ENCODE results near the gene RNF167. TPM values are rescaled to one million over a fixed set of nuclear protein-coding genes. Genes with fewer than 3 reads are reported as not detected.

RNF167 gene
- total RNA-seq, 1 donor from 2014 or later: 106 TPM

DNA sequence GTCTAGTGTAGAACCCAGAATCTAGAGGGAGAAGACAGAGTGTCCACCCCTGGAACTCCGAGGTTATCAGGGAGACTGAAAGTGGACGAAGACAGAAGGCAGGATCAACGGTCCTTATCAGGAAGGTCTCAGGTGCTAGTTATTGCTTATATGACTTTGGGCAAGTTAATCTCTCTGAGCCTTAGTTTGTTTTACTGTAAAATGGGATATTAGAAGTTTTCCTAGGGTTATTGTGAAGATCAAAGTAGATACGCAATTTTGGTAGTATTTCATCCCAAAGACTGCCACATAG lies 1.2 kb downstream of the RNF167 start:
- Mint-ChIP-seq H3K4me3 (ENCODE audit: low read depth) (peak overlapping the region; percentile 85), H3K4me1 (ENCODE audit: low read depth) (peaks cover 28% of the 10 kb centered on the region), H3K36me3 (ENCODE audit: insufficient read depth) (peaks cover 11% of the 10 kb centered on the region), H3K27me3 (no peaks in the 10 kb centered on the region), H3K9me3 (ENCODE audit: low read depth) (no peaks in the 10 kb centered on the region), H3K27ac (peak overlapping the region; percentile 99)
- DNase-seq (ENCODE audit: low spot score, unreplicated experiment): no peak
- TF ChIP-seq, protein P1, sequence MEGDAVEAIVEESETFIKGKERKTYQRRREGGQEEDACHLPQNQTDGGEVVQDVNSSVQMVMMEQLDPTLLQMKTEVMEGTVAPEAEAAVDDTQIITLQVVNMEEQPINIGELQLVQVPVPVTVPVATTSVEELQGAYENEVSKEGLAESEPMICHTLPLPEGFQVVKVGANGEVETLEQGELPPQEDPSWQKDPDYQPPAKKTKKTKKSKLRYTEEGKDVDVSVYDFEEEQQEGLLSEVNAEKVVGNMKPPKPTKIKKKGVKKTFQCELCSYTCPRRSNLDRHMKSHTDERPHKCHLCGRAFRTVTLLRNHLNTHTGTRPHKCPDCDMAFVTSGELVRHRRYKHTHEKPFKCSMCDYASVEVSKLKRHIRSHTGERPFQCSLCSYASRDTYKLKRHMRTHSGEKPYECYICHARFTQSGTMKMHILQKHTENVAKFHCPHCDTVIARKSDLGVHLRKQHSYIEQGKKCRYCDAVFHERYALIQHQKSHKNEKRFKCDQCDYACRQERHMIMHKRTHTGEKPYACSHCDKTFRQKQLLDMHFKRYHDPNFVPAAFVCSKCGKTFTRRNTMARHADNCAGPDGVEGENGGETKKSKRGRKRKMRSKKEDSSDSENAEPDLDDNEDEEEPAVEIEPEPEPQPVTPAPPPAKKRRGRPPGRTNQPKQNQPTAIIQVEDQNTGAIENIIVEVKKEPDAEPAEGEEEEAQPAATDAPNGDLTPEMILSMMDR (IDR thresholded peaks at IDR 0.05; ENCODE audit: unreplicated experiment): no peak

GRCh38 chr17:4942760-4943508 lies 2.9 kb downstream of the RNF167 start:
- H3K27ac Mint-ChIP-seq: peak overlapping the region; percentile 79
- TF ChIP-seq, protein P1 (IDR thresholded peaks at IDR 0.05; ENCODE audit: unreplicated experiment): no peak
- peaks cover 37% of the 10 kb centered on the region for H3K4me1 Mint-ChIP-seq (ENCODE audit: low read depth)
- H3K27me3 Mint-ChIP-seq: no peaks in the 10 kb centered on the region
- H3K9me3 Mint-ChIP-seq (ENCODE audit: low read depth): no peaks in the 10 kb centered on the region
- H3K36me3 Mint-ChIP-seq (ENCODE audit: insufficient read depth): peaks cover 9% of the 10 kb centered on the region
- no peak for DNase-seq (ENCODE audit: low spot score, unreplicated experiment)
- peak overlapping the region; percentile 19 for H3K4me3 Mint-ChIP-seq (ENCODE audit: low read depth)

DNA sequence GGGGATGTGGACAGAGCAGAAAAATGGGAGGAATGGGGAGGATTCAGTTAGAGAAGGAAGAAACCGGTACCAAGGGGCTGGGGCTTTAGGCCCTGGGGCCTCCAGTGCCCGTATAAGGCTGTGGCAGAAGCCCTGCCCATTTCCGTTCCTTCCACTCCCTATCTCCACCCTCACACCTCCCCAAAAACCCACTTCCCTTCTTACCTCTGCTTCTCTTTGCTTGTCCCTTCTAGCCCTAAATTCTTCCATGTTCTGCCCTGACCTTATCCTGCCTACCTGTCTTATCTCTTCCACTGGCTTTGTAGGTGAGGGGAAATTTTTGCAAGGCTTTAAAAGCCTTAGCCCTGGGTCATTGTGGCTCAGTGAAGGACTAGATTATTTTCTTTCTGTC lies 4.1 kb downstream of the RNF167 start:
- no peaks in the 10 kb centered on the region for H3K9me3 Mint-ChIP-seq (ENCODE audit: low read depth)
- TF ChIP-seq, protein P1 (IDR thresholded peaks at IDR 0.05; ENCODE audit: unreplicated experiment): no peak
- DNase-seq (ENCODE audit: low spot score, unreplicated experiment): no peak
- H3K4me3 Mint-ChIP-seq (ENCODE audit: low read depth): no peak overlapping the region
- no peaks in the 10 kb centered on the region for H3K27me3 Mint-ChIP-seq
- peak overlapping the region; percentile 62 for H3K27ac Mint-ChIP-seq
- H3K36me3 Mint-ChIP-seq (ENCODE audit: insufficient read depth): peaks cover 8% of the 10 kb centered on the region
- peaks cover 30% of the 10 kb centered on the region for H3K4me1 Mint-ChIP-seq (ENCODE audit: low read depth)

GRCh38 chr17:4944554-4945175 lies 4.6 kb downstream of the RNF167 start:
- Mint-ChIP-seq H3K27ac (peak overlapping the region; percentile 26), H3K4me1 (ENCODE audit: low read depth) (peaks cover 28% of the 10 kb centered on the region), H3K36me3 (ENCODE audit: insufficient read depth) (peaks cover 8% of the 10 kb centered on the region), H3K4me3 (ENCODE audit: low read depth) (no peak overlapping the region), H3K9me3 (ENCODE audit: low read depth) (no peaks in the 10 kb centered on the region), H3K27me3 (no peaks in the 10 kb centered on the region)
- TF ChIP-seq, protein P1 (IDR thresholded peaks at IDR 0.05; ENCODE audit: unreplicated experiment): no peak
- no peak for DNase-seq (ENCODE audit: low spot score, unreplicated experiment)

DNA sequence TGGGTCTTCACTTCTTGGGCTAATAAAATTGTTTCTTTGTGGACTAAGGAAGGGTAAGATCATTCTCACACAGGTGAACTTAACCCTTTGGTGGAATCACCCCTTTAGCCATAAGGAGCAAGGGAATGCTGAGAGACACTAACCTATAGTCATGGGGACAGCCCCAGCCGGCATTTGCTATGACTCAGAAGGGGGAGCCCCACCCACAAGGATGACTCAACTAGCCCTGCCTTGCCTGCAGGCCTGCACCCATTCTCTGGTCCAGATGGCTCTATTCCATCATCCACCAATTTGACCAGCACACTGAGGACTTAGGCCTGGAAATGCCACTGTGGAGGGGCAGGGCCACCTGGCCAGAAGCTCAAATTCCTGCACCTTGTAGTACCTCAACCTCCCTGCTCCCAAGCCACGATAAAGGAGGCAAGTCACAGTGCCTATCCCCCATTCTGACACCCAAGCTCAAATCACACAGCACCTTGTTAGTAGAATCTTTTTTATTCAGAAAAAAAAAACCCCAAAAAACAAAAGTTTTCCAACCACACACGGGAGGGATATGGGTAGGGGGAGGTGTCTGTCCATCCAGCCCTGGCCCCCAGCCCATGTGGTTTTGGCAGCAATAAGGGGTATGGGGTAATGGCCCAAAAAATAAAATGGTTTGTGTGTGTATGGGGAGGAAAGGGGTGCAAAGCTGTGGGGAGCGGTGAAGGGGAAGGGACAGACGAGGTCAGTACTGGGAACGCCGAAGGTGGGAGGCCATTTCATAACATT lies 5.3 kb downstream of the RNF167 start:
- TF ChIP-seq, protein P1 (IDR thresholded peaks at IDR 0.05; ENCODE audit: unreplicated experiment): no peak
- Mint-ChIP-seq H3K36me3 (ENCODE audit: insufficient read depth) (peaks cover 8% of the 10 kb centered on the region), H3K4me3 (ENCODE audit: low read depth) (peak overlapping the region; percentile 55), H3K27ac (peak overlapping the region; percentile 73), H3K9me3 (ENCODE audit: low read depth) (no peaks in the 10 kb centered on the region), H3K4me1 (ENCODE audit: low read depth) (peaks cover 29% of the 10 kb centered on the region), H3K27me3 (no peaks in the 10 kb centered on the region)
- DNase-seq (ENCODE audit: low spot score, unreplicated experiment): no peak

All from progenitor cell of endocrine pancreas (in vitro differentiated cells).